Measurements from ENCODE around the gene MYH6. TPM values are rescaled to one million over a fixed set of nuclear protein-coding genes. Genes with fewer than 3 reads are reported as not detected.
"Not testable (repeated sequence)": the region's sequence is repeated elsewhere in the genome, so short reads cannot be mapped to it uniquely, and the experiment has no call there.

The MYH6 gene
- polyA plus RNA-seq (ENCODE audit: insufficient read length in 4 of 4): under 1 TPM; 0.17 to 0.24 (median 0.22) TPM

- no peak for DNase-seq (ENCODE audit: low read depth in 4 of 4, low spot score in 3 of 4)
Observed at GRCh38 chr14:23407516-23408306, at the start of gene MYH6. TSS of gene MYH6 (minus strand) at chr14:23408273. CDS start at chr14:23407223, 1,050 bp downstream.

- DNase-seq (ENCODE audit: low read depth in 4 of 4, low spot score in 3 of 4): not testable (repeated sequence)
Observed at GRCh38 chr14:23456883-23457586, 49.0 kb upstream of the MYH6 start.

- no peak for DNase-seq (ENCODE audit: low read depth in 4 of 4, low spot score in 3 of 4)
Observed at GRCh38 chr14:23454445-23454856, 46.4 kb upstream of the MYH6 start.

- DNase-seq (ENCODE audit: low read depth in 4 of 4, low spot score in 3 of 4): no peak
Observed at GRCh38 chr14:23452237-23452636, 44.2 kb upstream of the MYH6 start.

GRCh38 chr14:23450379-23450778, 42.3 kb upstream of the MYH6 start:
- no peak for DNase-seq (ENCODE audit: low read depth in 4 of 4, low spot score in 3 of 4)

- DNase-seq (ENCODE audit: low read depth in 4 of 4, low spot score in 3 of 4): no peak
Observed at GRCh38 chr14:23449314-23449713, 41.2 kb upstream of the MYH6 start.

GRCh38 chr14:23447361-23448350, 39.6 kb upstream of the MYH6 start:
- peak in 2 of 4 donors; percentile 25 to 31 for DNase-seq (ENCODE audit: low read depth in 4 of 4, low spot score in 3 of 4)

- DNase-seq (ENCODE audit: low read depth in 4 of 4, low spot score in 3 of 4): no peak
Observed at GRCh38 chr14:23446291-23446851, 38.3 kb upstream of the MYH6 start.

- DNase-seq (ENCODE audit: low read depth in 4 of 4, low spot score in 3 of 4): no peak
Observed at GRCh38 chr14:23445773-23446172, 37.7 kb upstream of the MYH6 start.

- no peak for DNase-seq (ENCODE audit: low read depth in 4 of 4, low spot score in 3 of 4)
Observed at GRCh38 chr14:23444314-23444713, 36.2 kb upstream of the MYH6 start.

GRCh38 chr14:23443881-23444280, 35.8 kb upstream of the MYH6 start:
- DNase-seq (ENCODE audit: low read depth in 4 of 4, low spot score in 3 of 4): no peak

GRCh38 chr14:23443411-23443812, 35.3 kb upstream of the MYH6 start:
- DNase-seq (ENCODE audit: low read depth in 4 of 4, low spot score in 3 of 4): no peak

GRCh38 chr14:23442721-23443356, 34.8 kb upstream of the MYH6 start:
- no peak for DNase-seq (ENCODE audit: low read depth in 4 of 4, low spot score in 3 of 4)

GRCh38 chr14:23441076-23441475, 33.0 kb upstream of the MYH6 start:
- no peak for DNase-seq (ENCODE audit: low read depth in 4 of 4, low spot score in 3 of 4)

- no peak for DNase-seq (ENCODE audit: low read depth in 4 of 4, low spot score in 3 of 4)
Observed at GRCh38 chr14:23439107-23439835, 31.2 kb upstream of the MYH6 start.

- no peak for DNase-seq (ENCODE audit: low read depth in 4 of 4, low spot score in 3 of 4)
Observed at GRCh38 chr14:23438101-23438971, 30.3 kb upstream of the MYH6 start.

GRCh38 chr14:23437133-23438100, 29.3 kb upstream of the MYH6 start:
- no peak for DNase-seq (ENCODE audit: low read depth in 4 of 4, low spot score in 3 of 4)
